GM18526 (cell line): ENCODE results near the gene NPM3.

ENCODE experiments used
- POLR2A ChIP-seq: IDR thresholded peaks from 3 replicates; pipeline ENCODE4 v1.6.1; 2011; ENCODE audit not compliant: insufficient read length; ENCODE audit errors: extremely low read depth

The NPM3 gene

DNA sequence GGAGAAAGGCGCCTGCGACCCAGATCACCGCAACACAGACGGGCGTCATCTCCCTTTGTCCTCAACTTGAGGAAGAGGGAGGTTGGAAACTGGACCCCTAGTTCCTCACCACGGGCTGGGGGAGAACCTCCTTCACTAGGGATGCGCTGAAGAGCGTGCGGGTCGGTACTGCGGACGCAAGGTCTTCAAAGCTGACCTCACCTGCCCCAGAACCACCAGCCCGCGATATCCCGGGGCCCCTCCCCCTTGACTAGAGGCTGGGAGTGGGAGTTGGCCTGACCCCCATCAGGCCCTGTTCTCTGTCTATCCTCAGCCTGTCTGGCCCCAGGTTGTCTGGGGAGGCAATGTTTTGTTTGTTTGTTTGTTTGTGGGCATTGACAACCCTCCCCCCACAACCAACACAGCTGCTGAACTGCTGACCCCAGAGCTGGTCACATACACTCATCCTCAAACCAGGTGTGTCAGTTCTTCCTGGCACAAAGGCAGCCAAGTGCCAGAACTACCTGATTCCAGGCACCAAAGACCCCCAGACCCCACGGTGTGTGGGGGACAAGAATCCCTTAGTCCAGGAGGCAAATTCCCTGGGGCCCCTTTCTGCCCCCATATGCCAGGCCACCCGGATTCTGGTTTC lies 2.9 kb downstream of the NPM3 start:
- no peak for TF ChIP-seq POLR2A

DNA sequence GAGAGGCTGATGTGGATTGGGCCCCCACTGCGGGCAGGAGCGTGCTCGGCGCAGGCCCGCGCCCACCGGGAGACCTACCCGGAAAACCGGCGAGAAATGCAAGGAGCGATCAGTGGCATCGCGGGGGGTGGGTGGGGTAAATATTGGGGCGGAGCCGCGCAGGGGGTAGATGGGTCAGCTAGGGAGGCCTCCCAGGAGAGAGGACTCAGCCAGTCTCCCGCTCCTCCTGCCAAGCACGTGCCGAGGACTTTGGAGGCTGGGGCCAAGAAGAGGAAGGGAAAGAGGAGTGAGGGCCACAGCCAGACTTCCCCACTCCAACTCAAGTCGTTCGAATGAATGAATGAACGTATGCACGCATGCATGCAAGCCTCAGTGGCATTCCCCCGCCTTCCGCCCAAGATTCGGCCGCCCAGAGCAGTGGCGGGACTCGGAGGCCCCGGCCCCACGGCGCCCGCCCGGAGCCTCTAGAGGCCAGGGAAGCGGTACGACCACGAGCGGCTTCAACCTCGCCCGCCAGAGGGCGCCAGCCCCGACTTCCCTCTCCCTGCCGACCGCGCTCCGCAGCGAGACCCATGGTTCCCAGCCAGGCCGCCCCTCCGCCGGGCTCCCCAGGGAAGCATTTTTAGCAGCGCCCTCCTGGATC lies 3.6 kb downstream of the NPM3 start:
- TF ChIP-seq POLR2A, result no peak

DNA sequence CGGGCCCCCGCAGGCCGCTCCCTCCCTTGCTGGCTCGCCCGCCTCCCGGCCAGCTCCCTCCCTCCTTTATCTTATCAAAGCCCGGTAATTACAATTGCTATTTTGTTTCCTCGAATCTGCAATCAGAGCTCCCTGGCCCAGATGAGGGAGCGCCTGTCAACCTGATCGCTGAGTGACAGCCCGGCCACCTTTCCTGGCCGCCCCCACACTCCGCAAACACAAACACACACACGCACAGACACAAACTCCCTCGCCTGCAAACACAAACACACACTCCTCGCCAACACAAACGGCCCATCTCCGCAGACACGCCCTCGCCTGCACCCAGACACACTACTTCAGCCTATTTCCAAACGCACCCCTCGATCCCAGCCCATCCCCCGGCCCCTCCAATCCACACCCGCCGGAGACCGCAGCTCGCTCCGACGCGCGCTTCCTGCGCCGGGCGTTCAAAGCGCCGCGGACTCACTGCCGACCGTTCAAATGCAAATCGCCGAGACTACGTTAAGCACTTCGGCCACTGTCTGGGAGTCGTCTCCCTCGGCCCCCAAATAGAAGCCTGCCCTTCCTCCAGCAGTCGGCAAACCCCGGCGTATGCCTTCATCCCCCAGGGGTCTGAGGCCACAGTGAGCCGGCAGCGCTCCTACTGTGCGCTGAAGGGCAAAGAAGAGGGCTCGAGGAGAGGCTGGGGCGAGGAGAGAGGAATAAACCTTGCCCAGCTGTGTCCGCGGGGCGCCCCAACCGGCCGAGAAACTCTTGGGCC lies 4.3 kb downstream of the NPM3 start:
- no peak for TF ChIP-seq POLR2A

DNA sequence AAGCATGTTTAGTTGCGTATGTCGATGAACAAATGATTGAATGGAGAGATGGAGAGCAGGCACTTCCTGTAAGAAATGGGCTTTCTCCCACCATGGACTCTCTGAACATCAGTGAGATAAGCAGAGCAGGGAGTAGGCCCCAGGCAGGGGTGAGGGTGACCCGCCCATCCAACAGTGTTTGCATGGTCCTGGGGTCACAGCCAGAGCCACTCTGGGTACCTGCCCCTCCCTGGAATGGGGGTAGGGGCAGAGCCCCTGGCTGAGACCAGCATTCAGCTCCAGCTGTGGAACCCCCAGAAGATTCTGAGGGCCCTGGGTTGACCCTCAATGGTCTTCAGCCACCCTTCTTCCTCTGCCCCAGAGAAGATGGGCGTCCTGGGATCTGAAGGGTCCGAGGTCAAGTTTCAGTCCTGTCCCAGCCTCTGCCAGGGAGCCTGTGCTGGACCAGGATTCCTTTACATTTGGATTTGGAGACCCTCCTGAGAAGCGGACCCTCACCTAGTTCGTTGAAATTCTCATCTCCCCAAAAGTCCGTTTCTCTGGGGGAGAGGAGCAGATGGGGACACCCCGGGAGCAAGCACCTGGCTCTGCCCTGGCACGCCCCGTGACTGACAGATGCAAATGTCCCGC lies 5.0 kb downstream of the NPM3 start:
- TF ChIP-seq POLR2A, result no peak

DNA sequence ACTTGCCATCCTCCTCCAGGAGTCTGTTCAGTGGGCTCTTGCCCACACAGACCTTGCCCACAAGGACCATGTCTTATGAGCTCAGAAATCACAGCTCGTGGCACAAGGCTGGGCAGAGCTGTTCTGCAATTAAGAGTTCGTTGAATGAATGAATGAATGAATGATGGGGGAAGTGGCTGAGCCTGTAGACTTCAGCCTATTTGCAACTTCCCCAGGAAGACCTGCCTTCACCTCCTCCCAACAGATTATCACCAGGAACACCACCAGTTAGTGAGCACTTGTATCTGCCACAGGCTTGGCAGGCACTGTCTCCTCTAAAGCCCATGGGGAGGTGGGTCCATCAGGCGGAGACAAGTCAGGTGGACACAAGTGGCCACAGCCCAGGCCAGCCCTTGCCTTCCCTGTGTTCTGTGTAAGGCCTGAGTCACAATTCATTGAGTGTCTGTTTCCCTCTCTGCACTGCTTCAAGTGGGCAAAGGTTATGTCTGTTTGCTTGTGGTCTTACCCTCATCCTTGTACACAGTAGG lies 5.6 kb downstream of the NPM3 start:
- TF ChIP-seq POLR2A, result no peak

DNA sequence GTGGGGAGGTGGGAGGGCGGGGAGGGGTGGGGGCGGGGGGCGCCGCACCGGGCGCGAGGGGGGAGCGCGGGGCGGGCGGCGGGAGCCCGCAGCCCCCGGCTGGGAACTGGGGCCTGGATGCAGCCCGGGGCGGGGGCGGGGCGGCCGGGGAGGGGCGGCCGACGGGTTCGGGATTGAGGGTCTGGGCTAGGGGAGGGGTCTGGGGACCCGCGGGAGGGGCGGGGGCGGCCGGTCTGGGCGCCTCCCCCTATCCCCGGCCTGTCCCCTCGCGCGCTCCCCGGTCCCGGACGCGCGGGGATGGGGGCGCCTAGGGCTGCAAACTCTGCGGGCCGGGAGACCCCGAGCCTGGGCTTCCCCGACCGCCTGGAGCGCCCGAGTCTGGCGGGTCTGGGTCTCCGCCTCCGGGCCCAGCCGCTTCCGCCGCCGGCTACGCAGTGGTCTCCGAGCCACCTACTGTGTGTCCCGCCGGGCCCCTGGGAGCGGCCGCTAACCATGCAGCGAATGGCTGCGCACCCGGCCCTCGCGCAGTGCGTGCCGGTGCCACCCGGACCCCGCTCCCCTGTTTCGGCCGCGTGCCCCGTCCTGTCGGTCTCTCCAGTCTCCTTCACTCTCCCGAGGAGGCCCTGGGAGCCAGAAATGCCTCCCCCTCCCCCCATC lies 7.0 kb downstream of the NPM3 start:
- TF ChIP-seq POLR2A, result no peak

DNA sequence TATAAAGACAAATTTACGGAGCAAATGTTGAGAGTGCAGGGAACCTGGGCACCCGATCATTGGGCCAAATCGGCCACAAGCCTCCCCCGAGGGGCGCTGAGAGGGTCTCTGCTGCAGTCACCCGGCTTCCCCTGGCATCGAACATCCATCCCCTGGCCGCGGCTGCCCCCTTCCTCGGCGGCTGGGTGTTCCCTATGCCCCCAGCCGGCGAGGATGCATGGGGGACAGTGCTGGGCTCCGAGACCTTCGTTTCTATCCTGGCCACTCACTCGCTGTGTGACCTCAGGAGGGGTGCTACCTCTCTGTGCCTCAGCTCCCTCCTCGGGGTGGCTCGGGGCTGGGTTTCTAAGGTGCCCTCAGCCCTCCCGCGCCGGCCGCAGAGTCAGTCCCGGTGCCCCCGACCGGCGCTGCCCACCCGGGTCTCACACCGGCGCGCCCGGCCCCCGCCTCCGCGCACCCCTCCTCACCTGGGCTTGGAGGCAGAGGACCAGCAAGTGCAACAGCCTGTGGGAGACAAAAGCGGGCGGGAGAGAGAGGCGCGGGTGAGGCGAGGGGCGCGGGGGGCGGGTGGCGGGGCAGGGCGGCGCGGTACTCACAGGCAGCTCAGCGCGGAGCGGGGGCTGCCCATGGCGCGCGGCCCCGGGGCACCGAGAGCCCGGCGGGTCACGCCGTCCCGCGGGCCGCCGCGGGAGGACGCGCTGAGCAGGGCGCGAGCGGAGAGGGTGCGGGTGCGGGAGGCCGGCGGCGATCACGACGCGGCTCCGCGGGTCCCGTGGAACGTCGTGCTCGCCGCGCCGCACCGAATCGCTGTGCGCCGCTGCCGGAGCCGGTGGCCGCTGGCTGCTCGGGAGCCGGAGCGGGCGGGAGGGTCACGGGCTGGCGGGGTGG lies 7.7 kb downstream of the NPM3 start, which contains the start of gene FGF8:
Gene FGF8 (minus strand): TSS at position 842 of the 888 bp plus-strand sequence. CDS start 214 bp downstream, at position 628.
- no peak for TF ChIP-seq POLR2A

DNA sequence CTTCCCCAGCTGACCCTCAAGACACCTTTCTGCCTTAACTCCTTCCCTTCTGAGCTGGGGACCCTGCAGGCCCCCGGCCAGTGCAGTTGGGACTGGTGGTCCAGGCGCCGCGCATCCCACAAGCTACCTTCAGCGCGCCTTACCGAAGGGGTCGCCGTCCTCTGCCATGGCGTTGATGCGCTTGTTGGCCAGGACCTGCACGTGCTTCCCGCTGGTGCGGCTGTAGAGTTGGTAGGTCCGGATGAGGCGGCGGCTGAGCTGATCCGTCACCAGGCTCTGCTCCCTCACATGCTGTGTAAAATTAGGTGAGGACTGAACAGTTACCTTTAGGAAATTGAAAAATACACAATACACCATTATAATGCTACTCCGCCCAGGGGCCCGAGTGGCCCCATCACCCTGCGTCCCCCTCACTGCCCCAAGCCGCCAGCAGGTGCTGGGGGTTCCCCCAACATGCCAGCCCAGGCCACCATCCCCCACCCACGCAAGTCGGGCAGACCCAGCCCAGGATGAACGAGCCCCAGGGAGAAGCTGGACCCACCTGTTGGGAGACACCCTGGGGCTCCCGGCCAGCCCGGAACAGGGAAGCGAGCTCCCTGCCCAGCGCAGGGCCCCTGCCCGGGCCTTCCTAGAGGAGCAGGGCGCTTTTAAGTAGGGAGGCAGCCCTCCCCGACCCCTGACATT lies 8.5 kb downstream of the NPM3 start:
- no peak for TF ChIP-seq POLR2A

DNA sequence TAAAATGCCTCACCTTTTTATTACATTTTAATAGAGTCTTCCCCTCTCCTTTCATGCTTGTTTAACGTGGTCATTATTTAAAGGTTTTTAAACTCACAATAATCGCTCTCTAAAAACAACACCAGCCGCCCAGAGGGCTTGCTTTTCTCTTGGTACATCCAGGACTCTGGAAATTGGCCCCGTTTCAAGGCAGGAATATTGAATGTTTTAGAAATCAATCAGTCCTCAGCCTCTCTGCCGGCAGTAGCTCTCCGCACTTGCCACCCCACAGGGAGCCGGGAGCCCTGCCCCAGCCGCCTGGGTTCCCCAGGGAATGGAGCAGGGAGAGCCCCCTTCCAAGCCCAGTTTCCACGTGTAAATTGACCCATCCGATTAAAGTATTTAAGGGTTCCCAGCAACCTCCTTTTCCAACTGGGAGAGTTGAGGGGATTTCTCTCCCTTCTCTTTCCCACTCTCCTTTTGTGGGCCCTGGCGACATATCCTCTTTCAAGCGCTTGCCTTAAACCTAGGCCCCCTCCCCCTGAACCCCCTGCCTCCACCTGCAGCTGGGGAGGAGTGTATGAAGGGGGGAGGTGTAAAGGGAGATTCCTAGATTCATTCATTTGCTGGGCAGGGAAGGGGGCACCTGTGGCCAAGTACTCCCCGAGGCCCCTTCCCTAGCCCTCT lies 9.2 kb downstream of the NPM3 start:
- no peak for TF ChIP-seq POLR2A

DNA sequence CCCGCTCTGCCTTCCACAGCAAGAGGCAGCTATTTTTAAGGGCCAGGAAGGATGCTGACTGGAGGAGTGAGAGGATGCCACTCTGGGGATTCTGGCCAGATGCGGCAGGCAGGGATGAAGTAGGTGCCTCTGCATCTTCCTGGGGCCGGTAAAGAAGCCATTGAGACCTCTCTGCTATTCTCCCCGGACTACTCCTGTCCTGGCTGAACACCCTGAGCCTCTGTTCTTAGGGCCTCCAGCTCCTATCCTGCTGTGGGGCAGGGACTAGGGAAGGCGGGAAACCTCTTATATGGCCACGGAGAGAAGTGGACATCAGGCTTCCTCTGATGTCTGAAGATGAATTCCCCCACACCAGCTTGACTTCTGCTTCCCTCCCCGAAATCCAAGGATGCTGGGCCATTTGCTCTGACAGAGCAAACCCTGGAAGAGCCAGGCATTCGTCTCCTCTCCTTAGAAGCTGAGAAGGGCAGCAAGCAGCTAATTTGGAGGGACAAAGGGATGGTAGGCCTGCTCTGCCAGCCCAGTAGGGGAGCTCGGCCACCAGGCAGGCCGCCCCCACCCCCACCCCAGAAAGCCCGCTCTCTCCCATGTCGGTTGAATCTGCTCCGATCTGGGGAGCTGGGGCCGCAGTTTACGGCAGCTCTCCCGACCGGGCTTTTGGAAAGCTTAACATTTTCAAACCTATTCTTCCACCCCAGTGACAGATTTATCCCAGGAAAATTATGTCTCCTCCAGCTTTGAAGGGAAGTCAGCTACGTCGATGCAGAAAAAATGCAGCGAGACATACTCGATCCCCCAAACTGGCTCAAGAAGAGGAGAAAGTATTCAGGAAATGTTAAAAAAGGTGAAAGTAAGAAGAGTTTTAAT lies 10.1 kb downstream of the NPM3 start:
- TF ChIP-seq POLR2A, result no peak

DNA sequence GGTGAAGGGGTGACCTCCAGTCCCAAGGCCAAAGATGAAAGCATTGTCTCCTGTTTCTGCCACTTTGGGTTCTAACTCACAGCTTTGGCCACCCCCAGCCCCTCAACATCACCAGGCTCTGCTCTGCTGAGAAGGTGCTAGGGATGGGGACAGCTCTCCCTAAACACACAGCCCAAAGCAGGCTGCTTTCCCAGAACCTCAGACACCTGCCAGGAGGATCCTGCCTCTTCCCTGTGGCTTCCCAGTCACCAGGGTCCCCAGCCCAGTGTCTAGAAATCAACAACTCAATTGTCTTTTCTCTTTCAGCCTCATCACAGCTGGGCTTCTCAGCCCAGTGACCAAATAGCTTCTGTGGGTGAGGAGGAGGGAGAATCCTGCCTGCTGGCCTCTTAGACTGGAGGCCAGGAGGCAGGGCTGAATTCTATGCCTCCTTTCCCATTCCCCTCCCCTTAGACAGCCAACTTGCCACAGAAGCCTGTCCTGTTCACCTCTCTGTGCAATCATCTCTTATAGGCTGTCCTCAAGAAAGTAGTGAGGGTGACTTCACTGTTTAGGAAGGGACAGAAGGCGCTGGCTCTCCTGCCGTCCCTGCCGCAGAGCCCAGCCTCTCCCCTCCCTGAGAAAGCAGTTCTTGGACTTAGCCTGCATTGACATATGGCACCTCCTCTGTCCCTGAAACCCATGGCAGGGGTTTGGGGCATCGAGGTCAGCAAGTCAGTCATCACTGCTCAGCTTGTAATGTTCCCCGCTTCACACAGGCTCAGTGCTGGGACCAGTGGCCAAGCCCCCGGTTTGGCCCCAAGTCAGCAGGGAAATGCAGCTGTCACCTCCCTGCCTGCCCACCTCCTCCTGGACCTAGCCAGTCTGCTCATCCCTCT lies 11.0 kb downstream of the NPM3 start:
- TF ChIP-seq POLR2A, result no peak

DNA sequence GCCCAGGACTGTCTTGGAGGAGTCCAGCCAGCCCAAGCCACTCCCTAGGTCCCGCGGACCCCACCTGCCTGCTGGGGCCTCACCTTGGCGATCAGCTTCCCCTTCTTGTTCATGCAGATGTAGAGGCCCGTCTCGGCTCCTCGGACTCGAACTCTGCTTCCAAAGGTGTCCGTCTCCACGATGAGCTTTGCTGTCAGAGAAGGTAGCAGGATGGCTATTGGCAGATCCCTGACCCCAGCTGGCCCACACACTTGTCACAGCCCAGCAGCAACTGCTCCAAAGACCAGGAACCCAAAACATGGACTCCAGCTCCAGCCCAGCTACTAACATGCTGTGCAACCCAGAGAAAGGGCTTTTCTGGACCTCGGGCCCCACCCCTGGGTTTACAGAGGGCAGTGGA lies 11.9 kb downstream of the NPM3 start:
- no peak for TF ChIP-seq POLR2A
